ENCODE results near the gene CHST7. TPM values are rescaled to one million over a fixed set of nuclear protein-coding genes. Genes with fewer than 3 reads are reported as not detected.

CHST7 gene
- total RNA-seq, 2 experiments from 2014 or later = 4.0 to 4.6 TPM

DNA sequence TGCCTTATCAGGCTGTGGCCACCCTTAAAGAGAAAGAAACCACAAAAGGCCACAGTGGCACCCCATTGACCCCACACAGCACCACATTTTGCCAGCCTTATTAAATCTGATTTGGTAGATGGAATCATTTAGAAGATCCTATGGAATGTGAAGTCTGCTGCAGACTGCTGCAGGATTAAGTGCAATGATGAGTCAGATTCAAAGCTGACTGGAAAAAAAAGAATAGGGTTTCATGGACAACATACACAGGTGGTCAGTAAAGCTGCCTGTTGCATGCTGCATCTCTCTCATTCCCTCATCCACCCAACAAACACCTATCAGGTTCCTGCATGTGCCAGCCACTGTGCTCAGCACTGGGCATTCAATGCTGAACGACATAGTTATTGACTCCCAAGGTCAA is 56.6 kb downstream of the CHST7 start:
- no peak overlapping the region for H3K27ac Mint-ChIP-seq
- H3K4me1 Mint-ChIP-seq (ENCODE audit: low read depth) = peaks cover 30% of the 10 kb centered on the region
- intact Hi-C loops (cut with DNase I, micrococcal nuclease) = no loop called here
- ChIA-PET CTCF (no interaction called here), POLR2A (no interaction called here)
- TF ChIP-seq, protein P1, sequence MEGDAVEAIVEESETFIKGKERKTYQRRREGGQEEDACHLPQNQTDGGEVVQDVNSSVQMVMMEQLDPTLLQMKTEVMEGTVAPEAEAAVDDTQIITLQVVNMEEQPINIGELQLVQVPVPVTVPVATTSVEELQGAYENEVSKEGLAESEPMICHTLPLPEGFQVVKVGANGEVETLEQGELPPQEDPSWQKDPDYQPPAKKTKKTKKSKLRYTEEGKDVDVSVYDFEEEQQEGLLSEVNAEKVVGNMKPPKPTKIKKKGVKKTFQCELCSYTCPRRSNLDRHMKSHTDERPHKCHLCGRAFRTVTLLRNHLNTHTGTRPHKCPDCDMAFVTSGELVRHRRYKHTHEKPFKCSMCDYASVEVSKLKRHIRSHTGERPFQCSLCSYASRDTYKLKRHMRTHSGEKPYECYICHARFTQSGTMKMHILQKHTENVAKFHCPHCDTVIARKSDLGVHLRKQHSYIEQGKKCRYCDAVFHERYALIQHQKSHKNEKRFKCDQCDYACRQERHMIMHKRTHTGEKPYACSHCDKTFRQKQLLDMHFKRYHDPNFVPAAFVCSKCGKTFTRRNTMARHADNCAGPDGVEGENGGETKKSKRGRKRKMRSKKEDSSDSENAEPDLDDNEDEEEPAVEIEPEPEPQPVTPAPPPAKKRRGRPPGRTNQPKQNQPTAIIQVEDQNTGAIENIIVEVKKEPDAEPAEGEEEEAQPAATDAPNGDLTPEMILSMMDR (IDR thresholded peaks at IDR 0.05) = no peak
- no peaks in the 10 kb centered on the region for H3K9me3 Mint-ChIP-seq
- ATAC-seq (ENCODE audit: poor library complexity) = no peak
- H3K27me3 Mint-ChIP-seq = no peaks in the 10 kb centered on the region
- H3K27ac ChIP-seq (ENCODE audit: low read depth in 1 of 2, low read length in 2 of 2) = no peak overlapping the region
- no peaks in the 10 kb centered on the region for H3K9me3 ChIP-seq (ENCODE audit: control insufficient read depth in 1 of 2, insufficient read depth in 1 of 2, low read length in 2 of 2)
- no peak for DNase-seq
- H3K4me3 ChIP-seq (ENCODE audit: low read length) = no peak overlapping the region
- no peak overlapping the region for H3K4me3 Mint-ChIP-seq
- no peaks in the 10 kb centered on the region for H3K36me3 Mint-ChIP-seq (ENCODE audit: low read depth)
- no peaks in the 10 kb centered on the region for H3K27me3 ChIP-seq (ENCODE audit: control insufficient read depth in 1 of 2, insufficient read depth in 2 of 2, low read length in 2 of 2)
- H3K36me3 ChIP-seq (ENCODE audit: insufficient read depth, low read length) = no peaks in the 10 kb centered on the region
- H3K4me1 ChIP-seq (ENCODE audit: insufficient read depth, low read length) = peaks cover 32% of the 10 kb centered on the region

DNA sequence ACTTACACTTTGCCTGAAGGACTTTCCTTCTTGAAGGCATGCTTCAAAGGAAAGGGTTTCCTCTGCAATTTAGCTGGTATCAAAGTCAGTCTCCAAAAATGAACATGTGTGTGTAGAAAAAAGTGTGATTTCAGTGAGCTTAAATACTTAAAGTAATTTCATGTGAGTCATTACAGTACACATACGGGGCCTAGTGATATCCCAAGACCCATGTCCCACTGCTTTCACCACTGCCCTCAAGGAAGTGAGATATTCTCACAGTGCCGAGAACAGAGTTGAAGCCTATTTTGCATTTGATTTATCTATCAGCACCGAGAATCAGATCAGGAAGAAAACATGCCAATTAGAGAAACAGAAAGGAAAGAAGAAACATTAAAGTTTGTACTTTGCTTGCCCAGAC is 61.0 kb downstream of the CHST7 start:
- Histone ChIP-seq H3K4me1 (ENCODE audit: insufficient read depth, low read length) (no peaks in the 10 kb centered on the region), H3K36me3 (ENCODE audit: insufficient read depth, low read length) (no peaks in the 10 kb centered on the region), H3K4me3 (ENCODE audit: low read length) (no peak overlapping the region), H3K9me3 (ENCODE audit: control insufficient read depth in 1 of 2, insufficient read depth in 1 of 2, low read length in 2 of 2) (no peaks in the 10 kb centered on the region), H3K27me3 (ENCODE audit: control insufficient read depth in 1 of 2, insufficient read depth in 2 of 2, low read length in 2 of 2) (no peaks in the 10 kb centered on the region), H3K27ac (ENCODE audit: low read depth in 1 of 2, low read length in 2 of 2) (no peak overlapping the region)
- Mint-ChIP-seq H3K4me1 (ENCODE audit: low read depth) (peaks cover 8% of the 10 kb centered on the region), H3K27me3 (no peaks in the 10 kb centered on the region), H3K9me3 (no peaks in the 10 kb centered on the region), H3K4me3 (no peak overlapping the region), H3K36me3 (ENCODE audit: low read depth) (no peaks in the 10 kb centered on the region), H3K27ac (no peak overlapping the region)
- ChIA-PET POLR2A (no interaction called here), CTCF (no interaction called here)
- no peak for DNase-seq
- intact Hi-C loops (cut with DNase I, micrococcal nuclease) = no loop called here
- no peak for ATAC-seq (ENCODE audit: poor library complexity)
- TF ChIP-seq, protein P1 (IDR thresholded peaks at IDR 0.05) = no peak

DNA sequence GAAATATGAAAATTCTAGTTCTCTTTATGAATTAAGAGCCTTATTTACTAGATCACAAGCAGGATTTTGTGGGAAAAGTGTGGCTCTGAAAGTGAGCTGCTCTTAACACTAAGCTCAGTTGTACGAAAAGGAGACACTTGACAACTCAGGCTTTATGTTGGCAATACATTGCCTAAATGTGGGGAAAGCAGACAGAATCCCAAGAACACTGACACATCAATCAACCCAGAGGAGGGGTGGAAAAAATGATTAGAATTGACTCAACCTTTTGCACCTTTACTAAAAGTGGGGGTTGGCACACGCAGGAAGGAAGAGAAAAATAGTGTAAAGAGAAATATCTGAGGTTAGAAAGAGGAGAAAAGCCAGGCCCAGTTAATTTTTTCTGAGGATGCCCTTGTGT is 61.6 kb downstream of the CHST7 start:
- Mint-ChIP-seq H3K27ac (no peak overlapping the region), H3K9me3 (no peaks in the 10 kb centered on the region), H3K27me3 (no peaks in the 10 kb centered on the region), H3K4me3 (no peak overlapping the region), H3K36me3 (ENCODE audit: low read depth) (no peaks in the 10 kb centered on the region), H3K4me1 (ENCODE audit: low read depth) (peaks cover 8% of the 10 kb centered on the region)
- Histone ChIP-seq H3K9me3 (ENCODE audit: control insufficient read depth in 1 of 2, insufficient read depth in 1 of 2, low read length in 2 of 2) (no peaks in the 10 kb centered on the region), H3K4me1 (ENCODE audit: insufficient read depth, low read length) (no peaks in the 10 kb centered on the region), H3K4me3 (ENCODE audit: low read length) (no peak overlapping the region), H3K36me3 (ENCODE audit: insufficient read depth, low read length) (no peaks in the 10 kb centered on the region), H3K27me3 (ENCODE audit: control insufficient read depth in 1 of 2, insufficient read depth in 2 of 2, low read length in 2 of 2) (no peaks in the 10 kb centered on the region), H3K27ac (ENCODE audit: low read depth in 1 of 2, low read length in 2 of 2) (no peak overlapping the region)
- ATAC-seq (ENCODE audit: poor library complexity) (no peak), DNase-seq (no peak)
- CTCF ChIA-PET = no interaction called here
- POLR2A ChIA-PET = interaction anchor here (1.1 kb wide), 1 partner anchor 61 kb away, joined by 4 read pairs; no protein-coding TSS in a partner anchor
- intact Hi-C loops (cut with DNase I, micrococcal nuclease) = no loop called here
- TF ChIP-seq, protein P1 (IDR thresholded peaks at IDR 0.05) = no peak

Measured in CD4-positive, alpha-beta T cell (primary cell).